Measurements from ENCODE around the gene LCA5L.
A peak's percentile ranks its signal among the peaks of the same experiment; 100 is the strongest.
"Not testable (repeated sequence)": the region's sequence is repeated elsewhere in the genome, so short reads cannot be mapped to it uniquely, and the experiment has no call there.

Gene LCA5L

DNA sequence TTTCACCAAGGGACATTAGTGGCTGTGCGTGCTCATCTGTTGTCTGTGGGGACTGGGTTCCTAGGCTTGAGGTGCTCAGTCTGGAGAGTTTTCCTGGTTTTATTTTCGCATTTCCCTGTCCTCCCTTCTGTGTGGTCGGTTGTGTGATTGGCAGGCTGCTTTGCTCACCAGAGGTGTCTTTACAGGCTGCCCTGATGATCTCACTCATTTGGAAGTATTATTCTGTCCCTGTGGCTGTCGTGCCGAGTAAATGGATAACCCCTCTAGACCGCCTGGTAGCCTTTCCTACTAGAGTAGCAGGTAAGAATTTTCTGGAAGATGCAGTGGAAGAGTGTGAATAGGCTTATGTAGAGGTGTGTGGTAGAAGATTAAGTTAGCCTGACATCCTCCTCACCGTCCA lies 52.6 kb downstream of the LCA5L start:
- H3K4me3 ChIP-seq (ENCODE audit: low read length), result no peak overlapping the region

DNA sequence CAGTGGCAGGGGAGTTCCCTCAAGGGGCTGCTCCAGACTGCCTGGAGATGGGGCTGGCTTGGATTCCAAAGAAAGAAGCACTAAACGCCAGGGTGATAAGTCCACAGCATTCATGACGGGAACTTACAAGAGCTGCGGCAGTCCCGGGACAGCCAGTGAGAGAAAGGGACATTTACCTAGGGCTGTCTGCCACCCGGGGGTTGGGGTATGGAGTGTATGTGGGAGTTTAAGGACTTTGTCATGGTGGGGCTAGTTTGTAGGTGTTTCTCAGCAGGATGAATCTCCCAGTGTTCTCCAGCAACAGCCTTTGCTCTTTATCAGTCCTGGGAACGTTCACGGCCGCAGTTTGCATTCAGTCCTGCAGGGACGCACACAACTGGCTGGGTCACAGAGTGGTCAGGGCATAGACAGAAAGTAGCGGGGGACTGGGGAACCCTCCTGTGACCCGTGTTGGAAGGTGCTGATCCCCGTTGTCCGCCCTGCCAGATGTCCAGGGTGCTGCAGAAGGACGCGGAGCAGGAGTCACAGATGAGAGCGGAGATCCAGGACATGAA lies 55.3 kb downstream of the LCA5L start:
- H3K4me3 ChIP-seq (ENCODE audit: low read length), result no peak overlapping the region
- DNase-seq (ENCODE audit: low read depth, low spot score), result no peak

More for the DNA sequence above, 52.6 kb downstream of the LCA5L start:
- DNase-seq (ENCODE audit: low read depth, low spot score), result no peak

DNA sequence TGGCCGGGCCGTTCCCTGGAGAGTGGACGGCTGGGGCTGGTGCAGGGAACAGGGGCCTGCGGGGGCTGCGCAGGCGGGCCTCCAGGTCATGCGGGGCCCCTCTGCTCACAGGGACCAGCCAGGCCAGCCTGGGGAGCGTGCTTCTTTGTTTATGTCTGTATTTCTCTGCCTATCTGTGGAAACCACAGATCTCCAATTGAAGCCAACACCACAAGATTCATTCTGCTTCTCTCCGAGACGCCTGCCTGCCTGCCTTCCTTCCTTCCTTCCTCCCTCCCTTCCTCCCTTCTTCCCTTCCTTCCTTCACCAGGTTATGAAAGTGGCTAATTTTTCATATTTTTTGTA lies 56.8 kb downstream of the LCA5L start:
- DNase-seq (ENCODE audit: low read depth, low spot score), result no peak
- H3K4me3 ChIP-seq (ENCODE audit: low read length), result peak overlapping the region; percentile 66

DNA sequence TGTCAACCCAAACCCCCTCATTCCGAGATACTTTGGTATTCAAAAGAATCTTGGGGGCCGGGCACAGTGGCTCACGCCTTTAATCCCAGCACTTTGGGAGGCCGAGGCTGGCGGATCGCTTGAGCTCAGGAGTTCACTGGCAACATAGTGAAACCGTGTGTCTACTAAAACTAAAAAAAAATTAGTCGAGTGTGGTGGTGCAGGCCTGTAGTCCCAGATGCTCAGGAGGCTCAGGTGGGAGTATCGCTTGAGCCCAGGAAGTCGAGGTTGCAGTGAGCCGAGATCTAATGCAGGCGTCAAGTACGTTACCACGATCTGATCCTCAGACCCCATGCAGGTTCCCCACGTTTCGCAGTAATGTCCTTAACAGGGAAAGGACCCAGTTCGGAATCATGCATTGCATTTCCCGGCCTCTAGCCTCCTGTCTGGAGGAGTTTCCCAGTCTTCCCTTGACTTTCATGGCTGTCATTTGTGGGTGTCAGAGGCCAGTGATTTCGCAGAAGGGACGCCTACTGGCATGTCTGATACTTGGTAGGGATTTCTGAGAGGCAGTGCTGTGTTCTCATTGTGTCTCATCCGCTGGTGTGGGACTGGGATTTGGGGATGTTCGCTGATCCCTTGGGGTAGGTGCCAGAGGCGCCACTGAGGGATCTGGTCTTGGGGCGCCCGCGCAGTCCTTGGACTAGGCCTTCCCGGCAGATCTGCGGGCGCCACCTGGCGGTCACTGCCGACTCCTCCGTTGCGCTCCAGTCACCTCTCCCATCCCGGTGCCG lies 57.4 kb downstream of the LCA5L start:
- peak overlapping the region; percentile 66 for H3K4me3 ChIP-seq (ENCODE audit: low read length)
- peak; percentile 53 for DNase-seq (ENCODE audit: low read depth, low spot score)

DNA sequence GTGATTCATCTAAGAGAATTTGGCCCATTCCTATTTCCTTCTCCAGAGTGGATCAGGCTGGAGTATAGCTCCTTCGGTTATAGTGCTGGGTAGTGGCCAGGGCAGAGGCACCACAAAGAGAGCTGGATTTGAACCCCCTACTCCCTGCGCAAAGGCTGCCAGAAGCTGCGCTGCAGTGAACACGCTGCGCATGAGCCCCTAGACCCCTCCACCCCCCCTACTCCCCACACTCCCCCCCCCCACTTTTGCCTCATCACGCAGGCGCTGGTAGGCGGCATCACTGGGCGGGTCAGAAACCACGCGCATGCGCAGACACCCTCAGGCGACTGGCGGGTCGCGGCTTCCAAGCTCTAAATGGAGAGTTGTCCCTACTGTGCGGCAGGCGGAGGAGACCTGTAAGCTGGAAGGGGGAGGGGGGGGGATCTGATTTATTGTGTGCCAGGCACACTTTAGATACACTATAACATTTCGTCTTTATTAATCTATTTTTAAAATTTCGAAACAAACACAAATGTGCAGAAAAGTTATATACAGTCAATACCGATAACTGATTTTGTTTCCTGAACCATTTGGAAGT lies 58.0 kb downstream of the LCA5L start:
- peak overlapping the region; percentile 66 for H3K4me3 ChIP-seq (ENCODE audit: low read length)
- DNase-seq (ENCODE audit: low read depth, low spot score), result peak; percentile 93

DNA sequence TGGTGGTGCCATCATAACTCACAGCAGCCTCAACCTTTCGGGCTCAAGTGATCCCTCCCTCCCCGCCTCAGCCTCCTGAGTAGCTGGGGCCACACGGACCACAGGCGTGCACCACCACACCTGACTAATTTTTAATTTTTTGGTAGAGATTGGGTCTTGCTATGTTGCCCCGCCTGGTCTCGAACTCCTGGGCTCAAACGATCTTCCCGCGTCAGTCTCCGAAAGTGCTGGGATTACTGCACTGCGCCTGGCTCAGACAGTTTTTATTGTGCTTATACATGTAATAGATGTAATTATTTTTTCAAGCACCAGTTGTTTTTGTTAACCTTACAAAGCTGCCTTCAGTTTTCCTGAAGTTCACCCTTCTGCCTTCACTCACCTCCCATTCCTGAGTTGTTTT lies 58.7 kb downstream of the LCA5L start:
- peak overlapping the region; percentile 66 for H3K4me3 ChIP-seq (ENCODE audit: low read length)
- DNase-seq (ENCODE audit: low read depth, low spot score), result no peak

DNA sequence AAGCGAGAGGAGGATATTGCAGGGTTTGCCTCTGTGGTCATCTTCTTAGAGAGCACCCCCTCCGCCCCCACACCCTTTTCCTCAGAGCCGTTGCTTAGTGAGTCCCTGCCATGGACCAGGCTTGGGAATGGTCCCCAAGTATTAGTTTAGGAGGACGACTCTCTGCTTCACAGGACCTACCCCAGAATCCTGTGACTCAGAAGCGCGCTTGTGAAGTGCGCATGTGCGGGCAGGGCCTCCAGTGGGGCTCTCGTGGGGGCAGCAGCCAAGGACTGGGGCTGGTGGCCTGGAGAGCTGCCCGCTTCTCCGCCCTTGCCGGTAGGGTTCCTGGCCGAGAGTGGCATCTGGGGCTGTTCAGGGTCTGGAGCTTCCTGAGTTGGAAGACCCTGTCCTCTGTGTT lies 59.4 kb downstream of the LCA5L start:
- no peak overlapping the region for H3K4me3 ChIP-seq (ENCODE audit: low read length)
- no peak for DNase-seq (ENCODE audit: low read depth, low spot score)

DNA sequence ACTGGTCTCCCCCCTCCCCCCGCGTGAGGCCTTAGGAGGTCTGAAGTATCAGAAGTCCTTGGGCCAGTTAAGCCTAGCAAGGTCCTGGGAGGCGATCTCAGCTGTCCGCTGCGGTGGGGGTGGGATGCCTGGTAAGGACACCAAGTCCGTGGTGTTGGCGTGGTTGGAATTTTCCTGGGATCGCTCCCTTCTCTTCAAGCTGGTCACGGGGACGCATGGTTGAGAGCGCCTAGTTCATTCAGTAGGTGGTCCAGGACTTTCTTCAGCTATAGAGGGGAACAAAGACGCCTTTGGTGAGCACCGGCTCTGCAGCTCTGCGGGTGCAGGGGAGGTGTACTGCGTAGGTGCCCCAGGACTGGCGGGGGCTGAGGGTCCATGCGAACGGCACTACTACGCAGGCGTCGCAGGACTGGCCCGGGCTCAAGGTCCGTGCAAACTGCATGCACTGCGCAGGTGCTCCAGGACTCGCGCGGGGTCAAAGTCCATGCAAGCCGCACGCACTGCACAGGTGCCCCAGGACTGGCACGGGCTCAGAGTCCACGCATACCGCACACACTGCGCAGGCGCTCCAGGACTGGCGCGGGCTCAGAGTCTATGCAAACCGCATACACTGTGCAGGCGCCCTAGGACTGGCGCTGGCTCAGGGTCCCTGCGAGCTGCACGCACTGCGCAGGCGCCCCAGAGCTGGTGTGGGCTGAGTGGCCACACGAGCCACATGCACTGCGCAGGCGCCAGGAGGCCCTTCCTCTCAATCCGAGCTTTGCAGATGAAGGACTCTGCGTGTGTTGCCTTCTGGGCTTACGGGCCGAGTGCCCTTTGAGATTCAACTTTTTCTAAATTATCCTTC lies 60.1 kb downstream of the LCA5L start:
- DNase-seq (ENCODE audit: low read depth, low spot score), result no peak
- no peak overlapping the region for H3K4me3 ChIP-seq (ENCODE audit: low read length)

DNA sequence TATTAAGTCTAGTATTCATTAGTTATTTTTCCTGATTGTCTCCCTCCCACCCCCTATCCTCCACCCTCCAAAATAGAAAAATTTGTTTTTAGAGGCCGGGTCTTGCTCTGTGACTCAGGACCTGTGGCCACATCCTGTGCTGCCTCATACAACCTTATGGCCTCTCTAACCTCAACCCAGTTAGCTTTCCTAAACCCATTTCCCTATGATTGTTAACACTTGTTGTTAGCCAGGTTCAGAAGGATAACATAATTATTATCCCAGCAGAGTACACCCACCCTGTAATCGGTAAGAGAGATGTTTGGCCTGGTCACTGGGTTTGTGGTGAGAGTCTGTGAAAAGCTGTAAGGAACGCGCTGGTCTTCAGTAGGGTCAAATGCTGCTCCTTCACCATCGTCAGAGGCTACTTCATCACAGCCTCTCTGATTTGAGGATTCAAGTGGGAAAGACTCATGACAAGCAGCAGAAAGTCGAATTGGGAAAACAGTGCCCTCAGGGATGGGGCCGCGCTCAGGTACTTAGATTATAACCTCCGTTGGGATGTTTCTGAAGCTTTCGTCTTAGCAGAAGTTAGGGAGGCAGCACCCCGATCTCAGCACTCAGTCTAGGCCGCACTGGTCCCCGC lies 60.8 kb downstream of the LCA5L start:
- no peak overlapping the region for H3K4me3 ChIP-seq (ENCODE audit: low read length)
- no peak for DNase-seq (ENCODE audit: low read depth, low spot score)

DNA sequence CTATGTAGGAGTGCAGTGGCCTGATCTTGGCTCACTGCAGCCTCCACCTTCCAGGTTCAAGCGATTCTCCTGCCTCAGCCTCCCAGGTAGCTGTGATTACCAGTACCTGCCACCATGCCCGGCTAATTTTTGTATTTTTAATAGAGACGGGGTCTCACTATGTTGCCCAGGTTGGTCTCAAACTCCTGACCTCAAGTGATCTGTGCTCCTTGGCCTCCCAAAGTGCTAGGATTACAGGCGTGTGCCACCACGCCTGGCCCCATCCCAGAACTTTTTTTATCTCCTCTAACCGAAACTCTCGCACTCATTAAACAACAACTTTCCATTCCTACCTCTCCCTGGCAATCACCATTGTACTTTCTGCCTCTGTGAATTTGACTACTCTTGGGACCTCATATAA lies 63.5 kb downstream of the LCA5L start:
- not testable (repeated sequence) for H3K4me3 ChIP-seq (ENCODE audit: low read length); DNase-seq (ENCODE audit: low read depth, low spot score)

DNA sequence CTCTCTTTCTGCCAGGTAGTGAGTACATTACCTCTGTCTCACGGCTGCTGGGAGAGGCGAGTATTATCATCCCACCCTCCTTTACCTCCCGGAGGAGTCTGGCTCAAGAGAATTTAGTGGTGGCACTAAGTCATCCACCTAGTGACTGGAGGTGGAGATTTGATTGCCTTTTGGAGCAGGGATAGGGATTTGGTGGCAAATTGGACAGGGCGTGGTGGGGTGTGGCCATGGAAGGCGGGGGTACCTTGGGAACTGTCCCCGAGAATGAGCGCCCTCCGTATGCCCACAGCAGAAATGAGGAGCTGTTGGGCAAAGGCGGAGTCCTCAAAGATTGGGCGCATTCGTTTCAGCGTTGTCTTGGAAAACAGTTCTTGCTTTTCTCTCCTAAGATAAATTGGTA lies 64.6 kb downstream of the LCA5L start:
- no peak for DNase-seq (ENCODE audit: low read depth, low spot score)

DNA sequence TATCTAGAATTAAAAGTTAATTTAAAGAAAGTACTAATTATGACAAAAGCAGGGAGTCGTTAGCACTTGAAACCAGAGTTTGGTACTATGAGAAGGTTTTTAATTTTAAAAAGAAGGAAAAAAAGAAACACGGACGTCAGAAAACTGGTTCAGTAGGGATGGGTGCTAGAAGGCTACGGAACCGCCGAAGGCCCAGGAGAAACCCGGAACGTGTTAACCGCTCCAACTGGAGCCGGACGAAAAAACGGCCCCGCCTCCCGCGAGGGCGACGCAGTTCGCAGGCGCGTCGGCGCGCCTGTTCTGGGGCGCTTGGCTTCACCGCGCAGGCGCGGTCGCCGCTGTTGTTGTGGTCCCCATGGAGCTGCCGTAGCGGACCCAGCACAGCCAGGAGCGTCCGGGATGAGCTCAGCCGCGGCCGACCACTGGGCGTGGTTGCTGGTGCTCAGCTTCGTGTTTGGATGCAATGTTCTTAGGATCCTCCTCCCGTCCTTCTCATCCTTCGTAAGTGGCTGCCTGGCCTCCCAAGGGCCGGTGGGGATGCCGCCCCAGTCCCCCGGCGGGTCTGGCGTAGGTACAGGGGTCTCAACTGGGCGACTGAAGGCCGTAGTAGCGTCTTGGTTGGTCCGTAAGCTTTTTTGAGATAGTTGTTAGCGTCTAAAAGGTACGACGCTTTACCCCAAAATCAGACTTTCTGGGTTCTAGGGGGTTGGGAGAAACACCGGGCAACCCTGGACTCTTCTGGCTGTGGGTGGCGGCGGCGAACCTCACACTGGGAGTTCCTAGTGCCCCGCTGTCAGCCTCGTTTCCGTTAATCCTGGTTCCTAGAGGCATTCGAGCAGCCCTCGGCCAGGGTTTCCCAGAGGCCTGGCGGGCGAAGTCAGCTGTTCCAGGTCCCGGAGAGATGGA lies 65.3 kb downstream of the LCA5L start:
- H3K4me3 ChIP-seq (ENCODE audit: low read length), result peak overlapping the region; percentile 91
- peak; percentile 79 for DNase-seq (ENCODE audit: low read depth, low spot score)

More for the DNA sequence above, 64.6 kb downstream of the LCA5L start:
- H3K4me3 ChIP-seq (ENCODE audit: low read length), result peak overlapping the region; percentile 91

DNA sequence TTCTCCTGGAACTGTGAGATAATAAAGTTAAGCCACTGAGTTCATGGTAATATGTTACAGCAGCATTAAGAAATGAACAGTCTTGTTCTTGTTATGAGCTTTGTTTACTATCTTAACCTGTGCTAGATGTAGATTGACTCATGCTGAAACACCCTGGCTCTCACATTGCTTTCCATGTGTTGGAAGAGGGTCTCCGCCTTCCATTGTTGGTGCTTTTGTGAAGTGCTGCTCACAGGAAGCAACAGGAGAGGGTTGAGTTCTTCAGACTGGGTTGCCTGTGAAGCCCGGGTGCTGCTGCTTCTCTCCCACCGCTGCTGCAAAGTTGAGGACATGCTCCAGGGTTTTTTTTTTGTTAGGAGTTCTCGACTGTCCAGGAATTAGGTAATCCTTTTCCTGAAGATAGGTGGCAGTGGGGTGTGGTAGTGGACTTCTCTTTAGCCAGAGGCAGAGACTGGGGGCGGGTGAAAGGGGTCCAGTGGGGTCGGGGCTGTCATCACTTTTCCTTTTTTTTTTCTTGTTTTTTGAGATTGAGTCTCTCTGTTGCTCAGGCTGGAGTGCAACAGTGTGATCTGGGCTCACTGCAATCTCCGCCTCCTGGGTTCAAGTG lies 68.0 kb downstream of the LCA5L start:
- no peak for DNase-seq (ENCODE audit: low read depth, low spot score)
- H3K4me3 ChIP-seq (ENCODE audit: low read length), result no peak overlapping the region

DNA sequence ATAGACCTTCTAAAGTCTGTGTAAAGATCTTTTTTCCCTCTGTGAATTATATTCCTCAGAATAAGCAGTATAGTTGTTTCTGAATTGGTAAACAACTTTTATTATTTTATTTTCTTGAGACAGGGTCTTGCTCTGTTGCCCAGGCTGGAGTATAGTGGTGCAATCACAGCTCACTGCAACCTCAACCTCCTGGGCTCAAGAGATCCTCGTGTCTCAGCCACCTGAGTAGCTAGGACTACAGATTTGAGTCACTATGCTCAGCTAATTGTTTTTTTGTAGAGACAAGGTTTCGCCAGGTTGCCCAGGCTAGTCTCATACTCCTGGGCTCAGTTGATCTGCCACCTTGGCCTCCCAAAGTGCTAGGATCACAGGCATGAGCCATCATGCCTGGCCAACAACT lies 70.1 kb downstream of the LCA5L start:
- no peak for DNase-seq (ENCODE audit: low read depth, low spot score)
- no peak overlapping the region for H3K4me3 ChIP-seq (ENCODE audit: low read length)

DNA sequence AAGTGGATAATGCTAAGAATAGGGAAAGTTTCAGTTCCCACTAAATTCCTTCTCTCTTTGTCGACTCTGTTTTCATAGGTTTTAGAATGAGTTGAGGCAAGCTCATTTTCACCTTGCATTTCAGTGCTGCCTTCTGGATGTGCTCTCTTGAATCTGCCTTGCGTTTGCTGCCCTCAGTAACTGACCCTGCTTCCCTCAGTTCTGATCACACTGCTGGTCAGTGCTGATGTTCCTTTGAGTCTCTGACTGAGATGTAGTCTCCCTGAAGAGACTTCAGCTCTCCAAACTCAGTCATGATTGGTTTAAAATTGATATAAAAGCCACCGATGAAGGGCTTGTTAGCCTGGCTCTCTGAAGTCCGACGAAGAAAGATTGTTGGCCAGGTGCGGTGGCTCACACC lies 71.5 kb downstream of the LCA5L start:
- DNase-seq (ENCODE audit: low read depth, low spot score), result no peak
- H3K4me3 ChIP-seq (ENCODE audit: low read length), result no peak overlapping the region

DNA sequence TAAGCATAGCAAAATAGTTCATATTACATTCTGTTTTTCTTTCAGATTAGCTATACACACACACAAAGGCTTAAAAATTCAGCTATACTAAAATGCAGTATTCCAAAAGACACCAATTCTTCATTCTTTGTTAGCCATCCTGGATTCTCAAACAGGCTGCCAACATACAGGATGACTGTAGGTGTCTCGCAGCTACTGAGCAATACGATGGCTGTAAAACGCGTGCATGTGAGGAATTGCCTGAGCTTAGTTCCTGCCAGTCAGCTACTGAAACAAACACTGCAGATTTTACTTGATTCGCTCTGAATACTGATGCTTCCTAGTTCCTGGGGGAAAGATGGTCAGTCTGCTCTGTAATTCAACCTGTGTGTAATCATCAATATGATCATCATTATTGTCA lies 71.9 kb downstream of the LCA5L start:
- no peak for DNase-seq (ENCODE audit: low read depth, low spot score)
- H3K4me3 ChIP-seq (ENCODE audit: low read length), result no peak overlapping the region

DNA sequence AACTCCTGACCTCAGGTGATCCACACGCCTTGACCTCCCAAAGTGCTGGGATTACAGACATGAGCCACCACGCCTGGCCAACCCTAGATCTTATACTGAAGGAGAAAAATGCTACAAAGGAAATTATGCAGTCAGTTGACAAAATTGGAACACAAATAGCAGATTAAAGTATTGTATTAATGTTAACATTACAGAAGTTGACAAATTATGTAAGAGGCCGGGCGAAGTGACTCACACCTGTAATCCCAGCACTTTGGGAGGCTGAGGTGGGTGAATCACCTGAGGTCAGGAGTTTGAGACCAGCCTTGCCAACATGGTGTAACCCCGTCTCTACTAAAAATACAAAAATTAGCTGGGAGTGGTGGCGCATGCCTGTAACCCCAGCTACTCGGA lies 75.7 kb downstream of the LCA5L start:
- DNase-seq (ENCODE audit: low read depth, low spot score); H3K4me3 ChIP-seq (ENCODE audit: low read length): not testable (repeated sequence)

DNA sequence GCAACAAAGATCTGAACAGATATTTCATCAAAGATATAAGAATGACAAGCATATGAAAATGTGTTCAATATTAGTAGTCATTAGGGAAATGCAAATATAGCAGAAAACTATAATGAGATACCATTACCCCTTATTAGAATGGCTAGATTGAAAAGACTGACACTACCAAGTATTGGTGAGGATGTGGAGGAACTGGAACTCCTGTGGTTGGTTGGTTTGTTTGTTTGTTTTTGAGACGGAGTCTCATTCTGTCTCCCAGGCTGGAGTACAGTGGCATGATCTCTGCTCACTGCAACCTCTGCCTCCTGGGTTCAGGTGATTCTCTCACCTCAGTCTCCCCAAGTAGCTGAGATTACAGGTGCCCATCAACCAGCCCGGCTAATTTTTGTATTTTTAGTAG lies 77.8 kb downstream of the LCA5L start:
- DNase-seq (ENCODE audit: low read depth, low spot score), result no peak
- no peak overlapping the region for H3K4me3 ChIP-seq (ENCODE audit: low read length)

All from Jurkat, Clone E6-1 (cell line).